Chondrocyte (in vitro differentiated cells): ENCODE measurements around the gene ASCC2. TPM values are rescaled to one million over a fixed set of nuclear protein-coding genes. Genes with fewer than 3 reads are reported as not detected.
A peak's percentile ranks its signal among the peaks of the same experiment; 100 is the strongest.

Experiments used
- DNase-seq: peaks from one replicate; pipeline ENCODE4 v3.0.0; 2021; ENCODE audit warnings: mixed read lengths, low spot score
- H3K27ac Mint-ChIP-seq: one replicate; pipeline ENCODE4 v1.8.0; 2021; ENCODE audit warnings: mild to moderate bottlenecking, moderate library complexity, mixed read lengths; ENCODE audit not compliant: unreplicated experiment
- H3K27me3 Mint-ChIP-seq: 2 replicates; pipeline ENCODE4 v1.8.0; 2021; ENCODE audit warnings: low read depth, mixed read lengths
- H3K36me3 Mint-ChIP-seq: 2 replicates; pipeline ENCODE4 v1.8.0; 2021; ENCODE audit warnings: low read depth, mixed read lengths
- H3K4me1 Mint-ChIP-seq: 2 replicates; pipeline ENCODE4 v1.8.0; 2021; ENCODE audit warnings: low read depth, mild to moderate bottlenecking, mixed read lengths
- H3K4me3 Mint-ChIP-seq: one replicate; pipeline ENCODE4 v1.8.0; 2021; ENCODE audit warnings: mild to moderate bottlenecking, moderate library complexity, mixed read lengths; ENCODE audit not compliant: unreplicated experiment
- H3K9me3 Mint-ChIP-seq: 2 replicates; pipeline ENCODE4 v1.8.0; 2021; ENCODE audit warnings: low read depth, mixed read lengths
- CTCF ChIP-seq: fragments of 200-600 bp; sonication (generic); IDR thresholded peaks from 2 replicates; pipeline ENCODE4 v1.5.0; 2021; ENCODE audit warnings: antibody characterized with exemption, mild to moderate bottlenecking, moderate library complexity
- total RNA-seq: library from RNA; stranded (reverse); gene quantifications from 3 replicates; pipeline ENCODE4 v1.2.1, GENCODE V29; 2021

The ASCC2 gene
- total RNA-seq, 1 donor from 2014 or later = 43.2 TPM

- H3K27me3 Mint-ChIP-seq = no peaks in the 10 kb centered on the region
- H3K27ac Mint-ChIP-seq = no peak overlapping the region
- H3K4me1 Mint-ChIP-seq = peaks cover 1% of the 10 kb centered on the region
- no peak for DNase-seq
- no peaks in the 10 kb centered on the region for H3K9me3 Mint-ChIP-seq
- TF ChIP-seq CTCF = no peak
- peaks cover 30% of the 10 kb centered on the region for H3K36me3 Mint-ChIP-seq
- no peak overlapping the region for H3K4me3 Mint-ChIP-seq
Measured at GRCh38 chr22:29827091-29827490, 11.0 kb downstream of the ASCC2 start.

GRCh38 chr22:29825578-29825977 lies 12.5 kb downstream of the ASCC2 start:
- H3K27me3 Mint-ChIP-seq = no peaks in the 10 kb centered on the region
- no peak overlapping the region for H3K27ac Mint-ChIP-seq
- peaks cover 8% of the 10 kb centered on the region for H3K4me1 Mint-ChIP-seq
- TF ChIP-seq CTCF = no peak
- peaks cover 30% of the 10 kb centered on the region for H3K36me3 Mint-ChIP-seq
- no peak for DNase-seq
- H3K4me3 Mint-ChIP-seq = no peak overlapping the region
- no peaks in the 10 kb centered on the region for H3K9me3 Mint-ChIP-seq

GRCh38 chr22:29824677-29825076 lies 13.4 kb downstream of the ASCC2 start:
- peaks cover 8% of the 10 kb centered on the region for H3K4me1 Mint-ChIP-seq
- no peak for TF ChIP-seq CTCF
- DNase-seq = no peak
- H3K27ac Mint-ChIP-seq = no peak overlapping the region
- no peaks in the 10 kb centered on the region for H3K27me3 Mint-ChIP-seq
- no peak overlapping the region for H3K4me3 Mint-ChIP-seq
- peaks cover 28% of the 10 kb centered on the region for H3K36me3 Mint-ChIP-seq
- H3K9me3 Mint-ChIP-seq = no peaks in the 10 kb centered on the region

- no peak for TF ChIP-seq CTCF
Measured at GRCh38 chr22:29821291-29822016, 16.6 kb downstream of the ASCC2 start.

GRCh38 chr22:29820961-29821290 lies 17.1 kb downstream of the ASCC2 start:
- Mint-ChIP-seq H3K27ac (peak overlapping the region; percentile 57), H3K27me3 (no peaks in the 10 kb centered on the region), H3K9me3 (no peaks in the 10 kb centered on the region), H3K36me3 (peaks cover 33% of the 10 kb centered on the region), H3K4me1 (peaks cover 8% of the 10 kb centered on the region), H3K4me3 (no peak overlapping the region)
- TF ChIP-seq CTCF = no peak
- no peak for DNase-seq

More at GRCh38 chr22:29821291-29822016, 16.6 kb downstream of the ASCC2 start:
- Mint-ChIP-seq H3K4me3 (no peak overlapping the region), H3K36me3 (peaks cover 33% of the 10 kb centered on the region), H3K4me1 (peaks cover 8% of the 10 kb centered on the region), H3K9me3 (no peaks in the 10 kb centered on the region), H3K27ac (peak overlapping the region; percentile 57), H3K27me3 (no peaks in the 10 kb centered on the region)
- DNase-seq = no peak
